Measurements from ENCODE around the gene KATNB1. TPM values are rescaled to one million over a fixed set of nuclear protein-coding genes. Genes with fewer than 3 reads are reported as not detected.

Gene KATNB1
- polyA plus RNA-seq, 3 donors = 16.9 to 35.6 (median 17.7) TPM

GRCh38 chr16:57759131-57759530 is 23.6 kb downstream of the KATNB1 start:
- TF ChIP-seq CTCF (IDR thresholded peaks at IDR 0.05) = no peak
- H3K9me3 ChIP-seq (replicated peaks in 1 of 2; ENCODE audit: control insufficient read depth in 1 of 2, insufficient read depth in 1 of 2, low read length in 2 of 2) = no peaks in the 10 kb centered on the region
- H3K27me3 Mint-ChIP-seq (ENCODE audit: low read depth in 3 of 3) = peaks cover 0 to 6% (median 2%) of the 10 kb centered on the region in 3 donors
- 98% methylated on average over 4 of the region's 7 CpGs for WGBS (ENCODE audit: insufficient coverage)
- no peaks in the 10 kb centered on the region for H4K20me1 ChIP-seq (ENCODE audit: insufficient read depth, low read length)
- no peak overlapping the region for H3K27ac ChIP-seq (ENCODE audit: low read depth in 1 of 2, low read length in 2 of 2)
- no peak overlapping the region for H3K4me3 Mint-ChIP-seq
- H3K79me2 ChIP-seq (ENCODE audit: insufficient read depth, low read length) = no peaks in the 10 kb centered on the region
- H3K27me3 ChIP-seq (ENCODE audit: control insufficient read depth in 2 of 2, insufficient read depth in 2 of 2, low read length in 2 of 2) = no peaks in the 10 kb centered on the region
- no peak overlapping the region for H2AFZ ChIP-seq (ENCODE audit: insufficient read depth, low read depth, low read length, poor library complexity, severe bottlenecking)
- no peak for DNase-seq
- H3K9me3 Mint-ChIP-seq = peaks cover 0 to 4% (median 0%) of the 10 kb centered on the region in 7 donors
- H3K4me1 Mint-ChIP-seq = no peaks in the 10 kb centered on the region
- no peak overlapping the region for H3K27ac Mint-ChIP-seq
- H3K36me3 Mint-ChIP-seq = peaks cover 13 to 27% of the 10 kb centered on the region in 2 donors
- H3K4me2 ChIP-seq (replicated peaks; ENCODE audit: extremely low read depth, low read length, poor library complexity, severe bottlenecking) = no peak overlapping the region
- no peak overlapping the region for H3K4me3 ChIP-seq (replicated peaks in 1 of 3; ENCODE audit: low read depth in 2 of 3, low read length in 3 of 3)
- peaks cover 13 to 22% of the 10 kb centered on the region in 2 donors for H3K36me3 ChIP-seq (replicated peaks in 1 of 2; ENCODE audit: control insufficient read depth in 1 of 2, insufficient read depth in 2 of 2, low read length in 2 of 2)
- no peak overlapping the region for H3K9ac ChIP-seq (ENCODE audit: insufficient read depth, low read length, poor library complexity, severe bottlenecking)
- intact Hi-C loops (cut with micrococcal nuclease) = no loop called here
- no peaks in the 10 kb centered on the region for H3K4me1 ChIP-seq (ENCODE audit: control insufficient read depth in 1 of 2, insufficient read depth in 2 of 2, low read length in 2 of 2)

- peaks cover 11 to 21% of the 10 kb centered on the region in 2 donors for H3K36me3 Mint-ChIP-seq
- H3K79me2 ChIP-seq (ENCODE audit: insufficient read depth, low read length) = no peaks in the 10 kb centered on the region
- H3K9me3 Mint-ChIP-seq = peaks cover 0 to 5% (median 0%) of the 10 kb centered on the region in 7 donors
- WGBS (ENCODE audit: insufficient coverage) = 92% methylated on average over 12 of the region's 21 CpGs
- no peak overlapping the region for H3K4me2 ChIP-seq (replicated peaks; ENCODE audit: extremely low read depth, low read length, poor library complexity, severe bottlenecking)
- H3K4me3 ChIP-seq (replicated peaks in 1 of 3; ENCODE audit: low read depth in 2 of 3, low read length in 3 of 3) = no peak overlapping the region
- H3K27ac Mint-ChIP-seq = peak overlapping the region in 2 of 7 donors; percentile 57 to 77
- H3K27ac ChIP-seq (ENCODE audit: low read depth in 1 of 2, low read length in 2 of 2) = no peak overlapping the region
- H3K36me3 ChIP-seq (replicated peaks in 1 of 2; ENCODE audit: control insufficient read depth in 1 of 2, insufficient read depth in 2 of 2, low read length in 2 of 2) = peaks cover 13 to 16% of the 10 kb centered on the region in 2 donors
- H3K27me3 ChIP-seq (ENCODE audit: control insufficient read depth in 2 of 2, insufficient read depth in 2 of 2, low read length in 2 of 2) = no peaks in the 10 kb centered on the region
- H3K4me1 Mint-ChIP-seq = peaks cover 3% of the 10 kb centered on the region
- intact Hi-C loops (cut with micrococcal nuclease) = no loop called here
- H3K4me3 Mint-ChIP-seq = no peak overlapping the region
- H3K9ac ChIP-seq (ENCODE audit: insufficient read depth, low read length, poor library complexity, severe bottlenecking) = no peak overlapping the region
- no peaks in the 10 kb centered on the region for H3K4me1 ChIP-seq (ENCODE audit: control insufficient read depth in 1 of 2, insufficient read depth in 2 of 2, low read length in 2 of 2)
- H3K27me3 Mint-ChIP-seq (ENCODE audit: low read depth in 3 of 3) = peaks cover 0 to 6% (median 2%) of the 10 kb centered on the region in 3 donors
- H3K9me3 ChIP-seq (replicated peaks in 1 of 2; ENCODE audit: control insufficient read depth in 1 of 2, insufficient read depth in 1 of 2, low read length in 2 of 2) = no peaks in the 10 kb centered on the region
- H4K20me1 ChIP-seq (ENCODE audit: insufficient read depth, low read length) = no peaks in the 10 kb centered on the region
- no peak for DNase-seq
- no peak for TF ChIP-seq CTCF (IDR thresholded peaks at IDR 0.05)
- H2AFZ ChIP-seq (ENCODE audit: insufficient read depth, low read depth, low read length, poor library complexity, severe bottlenecking) = no peak overlapping the region
Observed at GRCh38 chr16:57759541-57760356, 24.2 kb downstream of the KATNB1 start.

All from CD14-positive monocyte (primary cell).